H9 (cell line): Measurements from ENCODE around the gene ZIC4. TPM values are rescaled to one million over a fixed set of nuclear protein-coding genes. Genes with fewer than 3 reads are reported as not detected.

ENCODE experiments used
- DNase-seq: peaks from one replicate; pipeline ENCODE4 v3.0.0-alpha.2; 2017
- H2AFZ ChIP-seq: one replicate; pipeline ENCODE4 v1.6.1; 2013; ENCODE audit warnings: mild to moderate bottlenecking, low read length, control low read depth, moderate library complexity
- H2AK5ac ChIP-seq: 2 replicates; pipeline ENCODE4 v1.6.1; 2013; ENCODE audit warnings: low read length, control low read depth, mixed read lengths; ENCODE audit not compliant: insufficient read length
- H2BK120ac ChIP-seq: one replicate; pipeline ENCODE4 v1.6.1; 2013; ENCODE audit warnings: low read depth, mild to moderate bottlenecking, low read length, control low read depth, inconsistent platforms; ENCODE audit not compliant: poor library complexity, severe bottlenecking
- H2BK12ac ChIP-seq: 2 replicates; pipeline ENCODE4 v1.6.1; 2013; ENCODE audit warnings: low read length, control low read depth, mixed read lengths, low read depth; ENCODE audit not compliant: insufficient read length
- H2BK15ac ChIP-seq: 2 replicates; pipeline ENCODE4 v1.6.1; 2013; ENCODE audit warnings: low read depth, low read length, control low read depth
- H2BK20ac ChIP-seq: one replicate; pipeline ENCODE4 v1.6.1; 2013; ENCODE audit warnings: low read depth, mild to moderate bottlenecking, low read length, control low read depth, inconsistent platforms; ENCODE audit not compliant: poor library complexity, severe bottlenecking
- H2BK5ac ChIP-seq: 2 replicates; pipeline ENCODE4 v1.6.1; 2013; ENCODE audit warnings: low read length, control low read depth, mixed read lengths; ENCODE audit not compliant: insufficient read length
- H3K14ac ChIP-seq: 2 replicates; pipeline ENCODE4 v1.6.1; 2013; ENCODE audit warnings: low read length, control low read depth; ENCODE audit not compliant: insufficient read depth
- H3K18ac ChIP-seq: 2 replicates; pipeline ENCODE4 v1.6.1; 2013; ENCODE audit warnings: low read depth, mild to moderate bottlenecking, mixed read lengths, low read length, control low read depth; ENCODE audit not compliant: insufficient read length
- H3K23ac ChIP-seq: 2 replicates; pipeline ENCODE4 v1.6.1; 2013; ENCODE audit warnings: low read length, control low read depth, mixed read lengths, low read depth; ENCODE audit not compliant: insufficient read length
- H3K23me2 ChIP-seq: 2 replicates; pipeline ENCODE4 v1.6.1; 2013; ENCODE audit warnings: low read depth, mild to moderate bottlenecking, mixed read lengths, low read length, control low read depth; ENCODE audit not compliant: insufficient read length, poor library complexity, severe bottlenecking
- H3K27ac ChIP-seq: 2 replicates; pipeline ENCODE4 v1.5.1; 2013; ENCODE audit warnings: low read length, control low read depth, mixed read lengths, low read depth; ENCODE audit not compliant: insufficient read length
- H3K27me3 ChIP-seq: 2 replicates; pipeline ENCODE4 v1.6.1; 2013; ENCODE audit warnings: low read length, control low read depth, inconsistent platforms; ENCODE audit not compliant: insufficient read depth
- H3K4ac ChIP-seq: 2 replicates; pipeline ENCODE4 v1.6.1; 2013; ENCODE audit warnings: low read depth, mild to moderate bottlenecking, control low read depth, inconsistent platforms, low read length, moderate library complexity
- H3K4me1 ChIP-seq: 2 replicates; pipeline ENCODE4 v1.6.1; 2013; ENCODE audit warnings: low read length, control low read depth, inconsistent platforms; ENCODE audit not compliant: insufficient read depth
- H3K4me2 ChIP-seq: 2 replicates; pipeline ENCODE4 v1.6.1; 2013; ENCODE audit warnings: low read length, control low read depth, mixed read lengths; ENCODE audit not compliant: insufficient read length, insufficient read depth
- H3K56ac ChIP-seq: 2 replicates; pipeline ENCODE4 v1.6.1; 2013; ENCODE audit warnings: low read depth, mild to moderate bottlenecking, mixed read lengths, low read length, control low read depth; ENCODE audit not compliant: insufficient read length
- H3K79me1 ChIP-seq: 2 replicates; pipeline ENCODE4 v1.6.1; 2013; ENCODE audit warnings: low read depth, mild to moderate bottlenecking, moderate library complexity, low read length, control low read depth, inconsistent platforms; ENCODE audit not compliant: insufficient read depth, poor library complexity, severe bottlenecking
- H3K79me2 ChIP-seq: 2 replicates; pipeline ENCODE4 v1.6.1; 2013; ENCODE audit warnings: low read length, control low read depth, inconsistent platforms; ENCODE audit not compliant: insufficient read depth
- H3K9ac ChIP-seq: 2 replicates; pipeline ENCODE4 v1.6.1; 2013; ENCODE audit warnings: low read length, control low read depth, mixed read lengths; ENCODE audit not compliant: insufficient read length; ENCODE audit errors: extremely low read depth
- H3K9me3 ChIP-seq: one replicate; pipeline ENCODE4 v1.6.1; 2013; ENCODE audit warnings: low read depth, low read length, inconsistent platforms; ENCODE audit not compliant: control insufficient read depth
- H3T11ph ChIP-seq: one replicate; pipeline ENCODE4 v1.6.1; 2013; ENCODE audit warnings: mild to moderate bottlenecking, low read length, control low read depth, inconsistent platforms
- H4K20me1 ChIP-seq: one replicate; pipeline ENCODE4 v1.6.1; 2013; ENCODE audit not compliant: control insufficient read depth, insufficient read length, insufficient read depth
- H4K5ac ChIP-seq: 2 replicates; pipeline ENCODE4 v1.6.1; 2013; ENCODE audit warnings: low read depth, mild to moderate bottlenecking, mixed read lengths, low read length, control low read depth; ENCODE audit not compliant: insufficient read length
- H4K8ac ChIP-seq: replicated peaks from 2 replicates; pipeline ENCODE4 v1.6.1; 2013; ENCODE audit warnings: low read length, control low read depth, mixed read lengths, low read depth; ENCODE audit not compliant: insufficient read length
- H4K91ac ChIP-seq: 2 replicates; pipeline ENCODE4 v1.6.1; 2013; ENCODE audit warnings: low read depth, mild to moderate bottlenecking, moderate library complexity, mixed read lengths, low read length, control low read depth; ENCODE audit not compliant: insufficient read length
- H3K27ac Mint-ChIP-seq, 3 experiments: 2 replicates in 2 of 3; 3 replicates in 1 of 3; pipeline ENCODE4 v1.8.0; 2020 to 2021; ENCODE audit warnings: mixed read lengths in 3 of 3, mild to moderate bottlenecking in 1 of 3, moderate library complexity in 1 of 3
- H3K27me3 Mint-ChIP-seq: 2 replicates; pipeline ENCODE4 v1.8.0; 2021; ENCODE audit warnings: low read depth, mild to moderate bottlenecking, moderate library complexity, mixed read lengths
- H3K36me3 Mint-ChIP-seq, 3 experiments: 2 replicates in 2 of 3; 3 replicates in 1 of 3; pipeline ENCODE4 v1.8.0; 2020 to 2021; ENCODE audit warnings: low read depth in 3 of 3, mixed read lengths in 3 of 3; ENCODE audit not compliant: insufficient read depth in 1 of 3
- H3K4me1 Mint-ChIP-seq, 2 experiments: 2 replicates each; pipeline ENCODE4 v1.8.0; 2020; ENCODE audit warnings: mixed read lengths in 2 of 2
- H3K4me3 Mint-ChIP-seq, 2 experiments: 2 replicates in 1 of 2; 3 replicates in 1 of 2; pipeline ENCODE4 v1.8.0; 2020 to 2021; ENCODE audit warnings: mild to moderate bottlenecking in 2 of 2, mixed read lengths in 2 of 2, moderate library complexity in 1 of 2
- H3K9me3 Mint-ChIP-seq, 2 experiments: 2 replicates in 1 of 2; 3 replicates in 1 of 2; pipeline ENCODE4 v1.8.0; 2020; ENCODE audit warnings: mild to moderate bottlenecking in 2 of 2, mixed read lengths in 2 of 2, moderate library complexity in 1 of 2
- CTCF ChIP-seq: fragments of 200-600 bp; sonication (generic); conservative IDR thresholded peaks from 3 replicates; pipeline ENCODE4 v1.8.0; 2021; ENCODE audit warnings: antibody characterized with exemption, mild to moderate bottlenecking
- total RNA-seq: library from RNA; stranded (reverse); gene quantifications from 2 replicates; pipeline ENCODE4 v1.2.1, GENCODE V29; 2021

The ZIC4 gene
- total RNA-seq, 1 experiment from 2014 or later, result not detected

DNA sequence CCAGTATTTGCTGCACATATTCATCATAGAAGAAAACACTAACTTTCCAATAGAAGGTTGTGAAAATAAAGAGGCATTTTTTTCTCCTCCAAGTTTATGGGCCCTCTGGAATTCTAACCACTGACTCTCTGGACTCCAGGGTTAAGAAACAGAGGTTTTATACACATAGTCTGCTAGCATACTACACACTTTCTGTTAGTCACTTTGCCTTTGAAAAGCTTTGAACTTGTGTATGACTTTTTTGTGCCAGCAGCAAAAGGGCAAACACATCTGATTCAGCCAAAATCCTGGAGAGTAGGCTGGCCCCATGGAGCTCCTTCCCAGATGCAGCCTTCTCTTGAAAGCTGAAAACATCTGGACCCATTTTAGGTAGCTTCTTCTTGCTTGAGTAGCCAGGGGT lies 6.2 kb downstream of the ZIC4 start:
- H2BK12ac ChIP-seq, result no peak overlapping the region
- no peak overlapping the region for H3K4ac ChIP-seq
- H3K79me1 ChIP-seq, result no peaks in the 10 kb centered on the region
- H3K4me1 ChIP-seq, result peaks cover 14% of the 10 kb centered on the region
- H3K9ac ChIP-seq, result no peak overlapping the region
- H4K20me1 ChIP-seq, result no peaks in the 10 kb centered on the region
- Mint-ChIP-seq H3K27me3 (peaks cover 100% of the 10 kb centered on the region), H3K36me3 (no peaks in the 10 kb centered on the region; a peak in 2 of 7 replicates), H3K4me3 (no peak overlapping the region), H3K9me3 (peaks cover 3% of the 10 kb centered on the region in 2 experiments; a peak in 2 of 5 replicates), H3K4me1 (peaks cover 44 to 77% of the 10 kb centered on the region in 2 experiments), H3K27ac (no peak overlapping the region)
- no peaks in the 10 kb centered on the region for H3K79me2 ChIP-seq
- H3K14ac ChIP-seq, result no peak overlapping the region
- H3K27me3 ChIP-seq, result peaks cover 63% of the 10 kb centered on the region
- H2BK120ac ChIP-seq, result no peak overlapping the region
- no peak overlapping the region for H4K5ac ChIP-seq
- no peak overlapping the region for H3K18ac ChIP-seq
- H2AFZ ChIP-seq, result no peak overlapping the region
- no peak for TF ChIP-seq CTCF
- no peak for DNase-seq
- no peak overlapping the region for H3K56ac ChIP-seq
- H3K27ac ChIP-seq, result no peak overlapping the region
- no peak overlapping the region for H4K8ac ChIP-seq
- no peak overlapping the region for H2BK5ac ChIP-seq
- H4K91ac ChIP-seq, result no peak overlapping the region
- no peak overlapping the region for H2BK20ac ChIP-seq
- H2AK5ac ChIP-seq, result no peak overlapping the region
- no peak overlapping the region for H3K23ac ChIP-seq
- no peaks in the 10 kb centered on the region for H3K9me3 ChIP-seq
- no peak overlapping the region for H3T11ph ChIP-seq
- no peak overlapping the region for H2BK15ac ChIP-seq
- H3K23me2 ChIP-seq, result peaks cover 13% of the 10 kb centered on the region
- no peak overlapping the region for H3K4me2 ChIP-seq
